KMS-11 (cell line): Measurements from ENCODE around the gene ASIC5.

Experiments used
- H2AFZ ChIP-seq: fragments of 200-600 bp; sonication (generic); 2 replicates; pipeline ENCODE4 v1.6.1; 2016; ENCODE audit warnings: antibody characterized with exemption, mixed run types, low read depth
- H3K27ac ChIP-seq: fragments of 200-600 bp; sonication (generic); 2 replicates; pipeline ENCODE4 v1.6.1; 2016; ENCODE audit warnings: mild to moderate bottlenecking, mixed run types
- H3K27me3 ChIP-seq: fragments of 200-600 bp; sonication (generic); 2 replicates; pipeline ENCODE4 v1.6.1; 2017; ENCODE audit warnings: mild to moderate bottlenecking, low read depth, mixed run types, moderate library complexity; ENCODE audit not compliant: insufficient read depth
- H3K36me3 ChIP-seq: fragments of 200-600 bp; sonication (generic); 2 replicates; pipeline ENCODE4 v1.6.1; 2017; ENCODE audit warnings: mild to moderate bottlenecking, mixed run types; ENCODE audit not compliant: insufficient read depth
- H3K4me1 ChIP-seq: fragments of 200-600 bp; sonication (generic); 2 replicates; pipeline ENCODE4 v1.6.1; 2016; ENCODE audit warnings: mild to moderate bottlenecking, low read depth, mixed run types; ENCODE audit not compliant: poor library complexity, severe bottlenecking
- H3K4me2 ChIP-seq: fragments of 200-600 bp; sonication (generic); 2 replicates; pipeline ENCODE4 v1.7.0; 2016; ENCODE audit warnings: mild to moderate bottlenecking, mixed run types
- H3K4me3 ChIP-seq: fragments of 200-600 bp; sonication (generic); IDR thresholded peaks from 2 replicates; pipeline ENCODE4 v1.6.1; 2017; ENCODE audit warnings: low read depth, low read length, mixed read lengths; ENCODE audit not compliant: insufficient read depth
- H3K79me2 ChIP-seq: fragments of 200-600 bp; sonication (generic); 2 replicates; pipeline ENCODE4 v1.6.1; 2016; ENCODE audit warnings: low read depth, mixed run types; ENCODE audit not compliant: insufficient read depth
- H3K9ac ChIP-seq: fragments of 200-600 bp; sonication (generic); 2 replicates; pipeline ENCODE4 v1.6.1; 2016; ENCODE audit warnings: mild to moderate bottlenecking, mixed run types
- H4K20me1 ChIP-seq: fragments of 200-600 bp; sonication (generic); 2 replicates; pipeline ENCODE4 v1.6.1; 2016; ENCODE audit warnings: mild to moderate bottlenecking, mixed run types; ENCODE audit not compliant: insufficient read depth
- TF ChIP-seq, protein P1 (sequence below): fragments of 200-600 bp; sonication (generic); conservative IDR thresholded peaks from 2 replicates; pipeline ENCODE4 v1.6.1; 2017; ENCODE audit warnings: low read depth, mild to moderate bottlenecking, antibody characterized with exemption, low read length, moderate library complexity, mixed read lengths

The ASIC5 gene

DNA sequence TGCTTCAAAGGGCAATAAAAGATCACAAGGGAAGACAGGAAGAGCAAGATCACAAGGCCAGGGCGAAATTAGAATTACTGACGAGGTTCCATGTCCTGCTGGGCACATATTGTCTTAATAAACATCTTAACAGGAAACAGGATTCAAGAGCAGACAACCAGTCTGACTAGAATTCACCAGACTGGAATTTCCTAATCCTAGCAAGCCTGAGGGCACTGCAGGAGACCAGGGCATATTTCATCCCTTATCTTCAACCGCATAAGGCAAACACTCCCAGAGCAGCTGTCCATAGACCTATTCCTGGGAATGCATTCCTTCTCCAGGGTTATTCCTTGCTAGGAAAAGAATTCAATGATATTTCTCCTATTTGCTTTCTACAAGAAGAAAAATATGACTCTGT lies 25.0 kb upstream of the ASIC5 start:
- Histone ChIP-seq H3K9ac (no peak overlapping the region), H4K20me1 (no peaks in the 10 kb centered on the region), H3K27ac (no peak overlapping the region), H3K36me3 (no peaks in the 10 kb centered on the region), H3K4me2 (no peak overlapping the region), H3K27me3 (no peaks in the 10 kb centered on the region), H3K4me1 (no peaks in the 10 kb centered on the region), H3K4me3 (no peak overlapping the region), H2AFZ (no peak overlapping the region), H3K79me2 (no peaks in the 10 kb centered on the region)
- TF ChIP-seq, protein P1, sequence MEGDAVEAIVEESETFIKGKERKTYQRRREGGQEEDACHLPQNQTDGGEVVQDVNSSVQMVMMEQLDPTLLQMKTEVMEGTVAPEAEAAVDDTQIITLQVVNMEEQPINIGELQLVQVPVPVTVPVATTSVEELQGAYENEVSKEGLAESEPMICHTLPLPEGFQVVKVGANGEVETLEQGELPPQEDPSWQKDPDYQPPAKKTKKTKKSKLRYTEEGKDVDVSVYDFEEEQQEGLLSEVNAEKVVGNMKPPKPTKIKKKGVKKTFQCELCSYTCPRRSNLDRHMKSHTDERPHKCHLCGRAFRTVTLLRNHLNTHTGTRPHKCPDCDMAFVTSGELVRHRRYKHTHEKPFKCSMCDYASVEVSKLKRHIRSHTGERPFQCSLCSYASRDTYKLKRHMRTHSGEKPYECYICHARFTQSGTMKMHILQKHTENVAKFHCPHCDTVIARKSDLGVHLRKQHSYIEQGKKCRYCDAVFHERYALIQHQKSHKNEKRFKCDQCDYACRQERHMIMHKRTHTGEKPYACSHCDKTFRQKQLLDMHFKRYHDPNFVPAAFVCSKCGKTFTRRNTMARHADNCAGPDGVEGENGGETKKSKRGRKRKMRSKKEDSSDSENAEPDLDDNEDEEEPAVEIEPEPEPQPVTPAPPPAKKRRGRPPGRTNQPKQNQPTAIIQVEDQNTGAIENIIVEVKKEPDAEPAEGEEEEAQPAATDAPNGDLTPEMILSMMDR = no peak

DNA sequence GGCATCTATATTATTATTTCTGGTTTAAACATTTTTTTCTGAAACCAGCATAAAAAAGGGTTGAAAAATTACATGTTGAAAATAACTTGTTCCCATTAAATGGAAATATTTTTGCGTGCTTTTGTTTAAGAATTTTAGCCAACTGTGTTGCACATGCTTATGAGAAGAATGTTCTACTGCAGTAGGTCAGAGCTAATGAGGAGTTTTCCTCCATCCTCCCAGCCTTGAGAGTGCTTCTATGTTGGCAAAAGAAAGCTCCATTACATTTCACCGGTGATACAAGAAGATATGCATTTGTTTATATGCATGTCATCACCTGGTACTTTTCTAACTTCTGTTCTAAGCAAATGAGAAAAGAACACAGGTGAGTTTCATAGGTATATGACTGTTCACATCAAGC lies 23.9 kb upstream of the ASIC5 start:
- no peak overlapping the region for H3K4me2 ChIP-seq

DNA sequence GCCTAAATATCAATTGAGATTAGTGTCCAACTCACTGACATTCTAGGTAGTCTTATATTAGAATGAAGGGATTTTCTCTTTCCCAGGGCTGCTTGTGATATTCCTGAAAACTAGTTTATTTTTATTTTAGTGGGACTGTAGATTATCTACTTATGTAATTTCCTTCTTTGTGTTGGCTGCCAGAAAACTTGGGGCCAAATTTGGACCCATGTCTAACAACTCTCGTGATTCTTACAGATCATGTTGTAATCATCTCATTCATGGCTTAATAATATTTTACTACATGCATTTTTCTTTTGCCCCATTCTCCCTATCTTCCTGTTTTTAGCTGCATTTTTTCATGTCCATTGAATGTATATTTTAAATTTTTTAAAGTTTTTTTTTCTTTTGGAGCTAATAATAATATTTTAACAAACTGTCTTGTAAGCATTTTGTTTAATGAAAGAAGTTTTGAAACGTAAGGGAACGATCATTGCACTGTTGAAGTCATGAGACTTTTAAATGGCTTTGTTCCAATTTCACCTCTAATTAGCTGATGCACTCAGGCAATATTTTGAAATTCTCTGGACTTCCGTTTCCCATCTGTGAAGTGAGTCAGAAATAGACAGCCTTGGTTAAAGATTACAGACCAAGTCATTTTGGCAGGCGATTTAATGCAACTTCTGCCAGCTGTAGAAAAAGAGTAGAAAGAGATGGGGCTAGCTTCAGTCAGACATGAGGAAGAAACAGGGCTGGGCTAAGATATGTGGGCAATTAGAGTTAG lies 23.1 kb upstream of the ASIC5 start:
- Histone ChIP-seq H3K4me2 (no peak overlapping the region), H2AFZ (no peak overlapping the region), H3K79me2 (no peaks in the 10 kb centered on the region), H4K20me1 (no peaks in the 10 kb centered on the region), H3K36me3 (no peaks in the 10 kb centered on the region), H3K9ac (no peak overlapping the region), H3K4me1 (no peaks in the 10 kb centered on the region), H3K27me3 (no peaks in the 10 kb centered on the region), H3K27ac (no peak overlapping the region), H3K4me3 (no peak overlapping the region)
- TF ChIP-seq, protein P1 = no peak

More for the DNA sequence above, 23.9 kb upstream of the ASIC5 start:
- H3K4me1 ChIP-seq = no peaks in the 10 kb centered on the region
- H3K79me2 ChIP-seq = no peaks in the 10 kb centered on the region
- H3K36me3 ChIP-seq = no peaks in the 10 kb centered on the region
- no peak overlapping the region for H3K27ac ChIP-seq
- H2AFZ ChIP-seq = no peak overlapping the region
- TF ChIP-seq, protein P1 = no peak
- H3K4me3 ChIP-seq = no peak overlapping the region
- no peaks in the 10 kb centered on the region for H4K20me1 ChIP-seq
- no peak overlapping the region for H3K9ac ChIP-seq
- H3K27me3 ChIP-seq = no peaks in the 10 kb centered on the region

DNA sequence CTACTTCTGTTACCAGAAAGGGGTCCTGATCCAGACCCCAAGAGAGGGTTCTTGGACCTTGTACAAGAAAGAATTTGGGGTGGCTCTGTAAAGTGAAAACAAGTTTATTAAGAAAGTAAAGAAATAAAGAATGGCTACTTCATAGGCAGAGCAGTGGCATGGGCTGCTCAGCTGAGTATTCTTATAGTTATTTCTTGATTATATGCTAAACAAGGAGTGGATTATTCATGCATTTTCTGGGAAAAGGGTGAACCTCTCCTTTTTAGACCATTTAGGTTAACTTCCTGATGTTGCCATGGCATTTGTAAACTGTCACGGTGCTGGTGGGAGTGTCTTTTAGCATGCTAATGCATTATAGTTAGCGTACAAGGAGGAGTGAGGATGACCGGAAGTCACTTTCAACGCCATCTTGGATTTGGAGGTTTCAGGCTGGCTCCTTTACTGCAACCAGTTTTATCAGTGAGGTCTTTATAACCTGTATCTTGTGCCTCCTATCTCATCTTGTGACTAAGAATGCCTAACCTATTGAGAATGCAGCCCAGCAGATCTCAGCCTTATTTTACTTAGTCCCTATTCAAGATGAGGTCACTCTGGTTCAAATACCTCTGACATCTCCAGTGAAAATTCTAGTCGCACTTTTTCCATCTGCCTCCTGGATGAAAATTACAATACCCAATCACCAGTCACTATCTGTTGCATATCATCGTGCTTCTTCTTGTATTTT lies 21.9 kb upstream of the ASIC5 start:
- TF ChIP-seq, protein P1 = no peak
- Histone ChIP-seq H4K20me1 (no peaks in the 10 kb centered on the region), H3K4me3 (no peak overlapping the region), H3K27ac (no peak overlapping the region), H3K4me1 (no peaks in the 10 kb centered on the region), H3K36me3 (no peaks in the 10 kb centered on the region), H3K9ac (no peak overlapping the region), H2AFZ (no peak overlapping the region), H3K4me2 (no peak overlapping the region), H3K79me2 (no peaks in the 10 kb centered on the region), H3K27me3 (no peaks in the 10 kb centered on the region)
